SK-N-MC (cell line): Measurements from ENCODE around the gene MFN2.
A peak's percentile ranks its signal among the peaks of the same experiment; 100 is the strongest.

Experiments
- DNase-seq: peaks from one replicate; pipeline ENCODE4 v3.0.0-alpha.2; 2011; ENCODE audit warnings: low read depth, low spot score
- H3K27ac ChIP-seq: fragments of 200-600 bp; sonication (generic); 2 replicates; pipeline ENCODE4 v1.5.1; 2016; ENCODE audit warnings: mixed run types
- H3K36me3 ChIP-seq: fragments of 200-600 bp; sonication (generic); 2 replicates; pipeline ENCODE4 v1.6.1; 2017; ENCODE audit warnings: antibody characterized with exemption, low read length, mixed read lengths; ENCODE audit not compliant: insufficient read depth
- H3K4me3 ChIP-seq: fragments of 200-600 bp; sonication (generic); 2 replicates; pipeline ENCODE4 v1.5.1; 2016
- H3K9ac ChIP-seq: fragments of 200-600 bp; sonication (generic); 2 replicates; pipeline ENCODE4 v1.8.0; 2017; ENCODE audit warnings: mixed run types, mixed read lengths; ENCODE audit not compliant: insufficient read length
- H3K9me3 ChIP-seq: fragments of 200-600 bp; sonication (generic); 2 replicates; pipeline ENCODE4 v1.6.1; 2017; ENCODE audit warnings: low read depth, mild to moderate bottlenecking, antibody characterized with exemption, low read length, moderate library complexity, mixed read lengths
- EZH2 ChIP-seq: fragments of 200-600 bp; sonication (generic); IDR thresholded peaks from one replicate; pipeline ENCODE4 v1.6.1; 2017; ENCODE audit warnings: antibody characterized with exemption
- FOXP2 ChIP-seq: optimal IDR thresholded peaks from 2 replicates; pipeline ENCODE3; 2011; ENCODE audit warnings: mild to moderate bottlenecking, moderate library complexity; ENCODE audit not compliant: insufficient read depth; ENCODE audit errors: extremely low read length, control extremely low read depth
- POLR2AphosphoS5 ChIP-seq: IDR thresholded peaks from 2 replicates; pipeline ENCODE4 v1.6.1; 2012; ENCODE audit warnings: mild to moderate bottlenecking, low read depth, low read length, borderline replicate concordance

Gene MFN2

DNA sequence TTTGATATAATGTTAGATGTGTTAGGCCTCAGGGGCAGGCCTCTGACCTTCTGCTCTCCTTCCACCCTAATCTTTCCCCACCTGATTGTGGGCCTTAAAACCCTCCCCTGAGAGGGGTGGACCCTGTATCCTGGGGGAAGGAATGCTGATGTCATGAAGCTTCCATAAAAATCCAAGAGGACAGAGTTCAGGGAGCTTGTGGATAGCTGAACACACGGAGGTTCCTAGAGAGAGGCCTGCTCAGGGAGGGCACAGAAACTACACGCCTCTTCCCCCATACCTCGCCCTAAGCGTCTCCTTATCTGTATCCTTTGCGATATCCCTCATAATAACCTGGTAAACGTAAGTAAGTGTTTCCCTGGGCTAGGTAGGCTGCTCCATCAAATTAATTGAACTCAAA, 4.3 kb downstream of the MFN2 start:
- no peak for DNase-seq
- no peak for TF ChIP-seq FOXP2
- TF ChIP-seq POLR2AphosphoS5: no peak
- no peak overlapping the region for H3K9ac ChIP-seq
- H3K4me3 ChIP-seq: no peak overlapping the region
- H3K27ac ChIP-seq: no peak overlapping the region
- H3K36me3 ChIP-seq: peaks cover 37% of the 10 kb centered on the region
- no peaks in the 10 kb centered on the region for H3K9me3 ChIP-seq

DNA sequence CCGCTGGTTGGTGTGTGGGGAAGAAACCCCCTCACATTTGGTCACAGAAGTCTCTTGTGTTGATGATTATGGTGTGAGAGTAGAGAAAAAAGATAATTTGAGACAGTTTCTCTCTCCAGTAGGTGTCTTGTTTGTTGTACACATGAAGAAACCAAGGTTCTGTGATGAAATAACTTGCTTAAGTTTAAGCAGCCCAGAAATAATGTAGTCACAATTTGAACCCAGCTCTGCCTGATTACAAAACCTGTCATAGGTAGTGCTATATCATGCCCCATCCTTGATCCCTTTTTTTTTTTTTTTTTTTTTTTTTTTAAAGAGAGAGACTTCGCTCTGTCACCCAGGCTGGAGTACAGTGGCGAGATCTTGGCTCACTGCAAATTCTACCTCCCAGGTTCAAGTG, 4.9 kb downstream of the MFN2 start:
- no peak for DNase-seq
- no peak overlapping the region for H3K9ac ChIP-seq
- no peak for TF ChIP-seq EZH2
- no peak for TF ChIP-seq FOXP2
- TF ChIP-seq POLR2AphosphoS5: no peak
- H3K27ac ChIP-seq: peak overlapping the region; percentile 68; the same call in 1 of the 2 replicates
- H3K9me3 ChIP-seq: no peaks in the 10 kb centered on the region
- H3K4me3 ChIP-seq: no peak overlapping the region; the same call in 1 of the 2 replicates
- peaks cover 40% of the 10 kb centered on the region for H3K36me3 ChIP-seq

- peaks cover 40% of the 10 kb centered on the region for H3K36me3 ChIP-seq
- H3K4me3 ChIP-seq: peak overlapping the region; percentile 69
- TF ChIP-seq EZH2: no peak
- no peak for TF ChIP-seq FOXP2
- TF ChIP-seq POLR2AphosphoS5: no peak
- H3K9me3 ChIP-seq: no peaks in the 10 kb centered on the region
- peak; percentile 74 for DNase-seq
- no peak overlapping the region for H3K9ac ChIP-seq
- peak overlapping the region; percentile 86 for H3K27ac ChIP-seq
Observed at GRCh38 chr1:11985851-11986250, 5.6 kb downstream of the MFN2 start.

- Histone ChIP-seq H3K27ac (no peak overlapping the region), H3K9me3 (no peaks in the 10 kb centered on the region), H3K9ac (no peak overlapping the region), H3K4me3 (no peak overlapping the region), H3K36me3 (peaks cover 33% of the 10 kb centered on the region)
- TF ChIP-seq FOXP2 (no peak), POLR2AphosphoS5 (no peak), EZH2 (no peak)
- no peak for DNase-seq
Observed at GRCh38 chr1:11989669-11990068, 9.4 kb downstream of the MFN2 start.

GRCh38 chr1:11990303-11991032, 10.2 kb downstream of the MFN2 start:
- no peak overlapping the region for H3K4me3 ChIP-seq
- H3K36me3 ChIP-seq: peaks cover 37% of the 10 kb centered on the region
- no peak overlapping the region for H3K9ac ChIP-seq
- H3K9me3 ChIP-seq: no peaks in the 10 kb centered on the region
- no peak for DNase-seq
- no peak overlapping the region for H3K27ac ChIP-seq
- TF ChIP-seq POLR2AphosphoS5: no peak
- no peak for TF ChIP-seq EZH2
- TF ChIP-seq FOXP2: no peak

DNA sequence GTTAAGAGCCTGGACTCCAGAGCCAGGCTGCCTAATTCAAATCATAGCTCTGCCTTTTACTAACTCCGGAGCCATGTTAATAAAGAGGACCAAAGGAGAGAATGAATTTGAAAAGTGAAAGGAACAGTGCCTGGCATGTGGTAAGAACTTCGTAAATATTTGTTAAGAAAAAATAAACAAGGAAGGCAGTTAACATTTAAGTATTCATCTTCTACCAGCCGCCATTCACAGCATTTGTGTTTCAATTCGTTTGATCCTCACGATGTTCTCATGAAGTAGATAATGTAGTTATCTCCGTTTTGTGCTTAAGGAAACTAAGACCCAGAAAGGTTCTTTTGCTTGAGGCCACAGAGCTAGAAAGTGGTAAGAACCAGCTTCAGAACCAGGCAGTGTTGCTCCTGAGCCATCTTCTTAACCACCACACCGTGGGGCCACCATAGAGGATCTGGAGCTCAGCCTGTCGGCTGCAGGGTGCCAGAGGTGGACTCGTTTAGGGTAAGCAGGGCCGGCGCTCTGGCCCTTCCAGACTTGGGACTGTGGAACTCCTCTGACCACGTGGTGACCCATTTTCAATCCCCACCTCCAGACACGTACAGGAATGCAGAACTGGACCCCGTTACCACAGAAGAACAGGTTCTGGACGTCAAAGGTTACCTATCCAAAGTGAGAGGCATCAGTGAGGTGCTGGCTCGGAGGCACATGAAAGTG, 11.9 kb downstream of the MFN2 start:
- DNase-seq: no peak
- H3K36me3 ChIP-seq: peaks cover 51% of the 10 kb centered on the region
- TF ChIP-seq FOXP2 (no peak), POLR2AphosphoS5 (no peak), EZH2 (no peak)
- no peak overlapping the region for H3K4me3 ChIP-seq
- H3K9ac ChIP-seq: no peak overlapping the region
- H3K9me3 ChIP-seq: no peaks in the 10 kb centered on the region
- H3K27ac ChIP-seq: no peak overlapping the region

DNA sequence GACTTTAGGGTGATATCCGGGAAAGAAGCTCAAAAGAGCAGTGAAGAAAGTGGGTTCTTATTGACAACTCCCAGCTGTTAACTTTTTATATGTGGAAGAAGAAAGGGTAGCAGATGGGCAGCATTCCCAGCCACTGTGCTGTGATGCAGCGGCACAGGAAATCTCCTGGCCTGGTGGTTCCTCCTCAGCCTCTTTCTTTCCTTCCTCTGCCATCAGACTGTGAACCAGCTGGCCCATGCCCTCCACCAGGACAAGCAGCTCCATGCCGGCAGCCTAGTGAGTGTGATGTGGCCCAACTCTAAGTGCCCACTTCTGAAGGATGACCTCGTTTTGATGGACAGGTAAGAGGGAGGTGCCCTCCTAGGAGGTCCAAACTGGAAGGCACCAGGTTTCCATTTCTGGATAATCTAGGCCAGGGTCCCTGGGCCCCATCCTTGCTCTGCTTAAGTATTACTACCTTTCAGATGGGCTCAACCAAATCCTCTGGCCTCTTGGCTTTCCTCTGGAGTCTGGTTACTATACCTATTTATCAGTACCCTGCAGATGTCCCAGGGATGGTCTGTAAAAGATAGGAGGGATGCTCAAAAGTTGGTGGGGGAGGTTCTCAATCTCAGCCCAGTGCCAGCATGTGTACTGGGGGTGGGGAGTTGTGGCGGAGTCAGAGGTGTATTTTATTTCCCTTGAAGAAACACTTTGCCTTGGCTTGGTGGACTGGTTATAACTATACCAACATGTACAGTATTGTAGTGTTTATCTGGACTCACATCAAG, 17.0 kb downstream of the MFN2 start:
- Histone ChIP-seq H3K9me3 (no peaks in the 10 kb centered on the region), H3K27ac (no peak overlapping the region), H3K36me3 (peaks cover 68% of the 10 kb centered on the region), H3K4me3 (no peak overlapping the region), H3K9ac (no peak overlapping the region)
- DNase-seq: no peak
- no peak for TF ChIP-seq EZH2
- no peak for TF ChIP-seq POLR2AphosphoS5
- TF ChIP-seq FOXP2: no peak

- no peak for DNase-seq
- no peaks in the 10 kb centered on the region for H3K9me3 ChIP-seq
- peaks cover 72% of the 10 kb centered on the region for H3K36me3 ChIP-seq
- H3K9ac ChIP-seq: no peak overlapping the region
- no peak for TF ChIP-seq POLR2AphosphoS5
- TF ChIP-seq FOXP2: no peak
- TF ChIP-seq EZH2: no peak
- H3K4me3 ChIP-seq: no peak overlapping the region
- no peak overlapping the region for H3K27ac ChIP-seq
Observed at GRCh38 chr1:11998636-11999035, 18.4 kb downstream of the MFN2 start.
